ENCODE data around the gene CTDP1.

DNA sequence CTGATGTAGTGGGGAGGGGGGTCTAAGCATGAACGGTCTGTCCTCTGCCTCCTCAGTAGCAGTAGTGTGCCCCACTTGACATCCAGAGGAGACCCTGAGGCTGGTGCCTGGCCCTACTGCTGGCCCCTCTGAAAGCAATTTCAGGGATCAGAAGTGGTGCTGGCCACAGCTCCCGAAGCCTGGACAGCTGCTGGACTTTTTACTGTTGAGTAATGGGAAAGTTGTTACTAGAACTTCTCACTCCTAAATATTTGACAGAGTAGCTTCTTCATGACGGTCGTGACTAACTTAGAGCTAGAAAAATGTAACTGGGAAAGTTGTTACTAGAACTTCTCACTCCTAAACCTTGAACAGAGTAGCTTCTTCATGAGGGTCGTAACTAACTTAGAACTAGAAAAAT lies 23.3 kb downstream of the CTDP1 start:
- TF ChIP-seq CTCF (optimal IDR thresholded peaks at IDR 0.05 in 1 of 3, IDR thresholded peaks at IDR 0.05 in 1 of 3, conservative IDR thresholded peaks at IDR 0.05 in 1 of 3; ENCODE audit: extremely low read depth in 1 of 3, insufficient read depth in 2 of 3, low read length in 3 of 3) (no peak), EZH2 (IDR thresholded peaks at IDR 0.05; ENCODE audit: low read length) (no peak)

Data from keratinocyte (primary cell).